Gastroesophageal sphincter (tissue), 3 donors: ENCODE results near the gene FAM50A.

Source experiments
- CTCF ChIP-seq, 4 experiments: fragments of 200-600 bp in 2 of 4; fragments of 450-650 bp in 2 of 4; sonication (generic) in 1 of 4; IDR thresholded peaks; one replicate each; pipeline ENCODE4 v1.5.1; 2017 to 2019; ENCODE audit warnings: antibody characterized with exemption in 4 of 4, mild to moderate bottlenecking in 2 of 4, moderate library complexity in 2 of 4
- EP300 ChIP-seq: sonication (generic); formaldehyde crosslinking; IDR thresholded peaks from one replicate; pipeline ENCODE4 v1.6.1; 2017; ENCODE audit warnings: antibody characterized with exemption, mild to moderate bottlenecking
- POLR2A ChIP-seq, 2 donors: fragments of 450-650 bp; IDR thresholded peaks; one replicate each; pipeline ENCODE4 v1.6.1; 2017; ENCODE audit warnings: antibody characterized with exemption in 2 of 2, mild to moderate bottlenecking in 2 of 2, moderate library complexity in 1 of 2
- POLR2AphosphoS5 ChIP-seq: sonication (generic); formaldehyde crosslinking; IDR thresholded peaks from one replicate; pipeline ENCODE4 v1.6.1; 2017; ENCODE audit warnings: antibody characterized with exemption

- TF ChIP-seq CTCF (IDR thresholded peaks at IDR 0.05): peak; percentile 63 to 85 (median 82)
- TF ChIP-seq POLR2AphosphoS5: no peak
- TF ChIP-seq POLR2A (IDR thresholded peaks at IDR 0.05): no peak
- no peak for TF ChIP-seq EP300
Measured at GRCh38 chrX:154398668-154399526, 45.0 kb upstream of the FAM50A start.
